GM19397 (cell line): ENCODE results near the gene EEF2KMT.

ENCODE experiments used
- ATAC-seq: cut with Tn5 transposase; IDR thresholded peaks from one replicate; pipeline ENCODE4 v1.9.1; 2021; ENCODE audit warnings: mild to moderate bottlenecking, moderate library complexity; ENCODE audit not compliant: unreplicated experiment

The EEF2KMT gene

DNA sequence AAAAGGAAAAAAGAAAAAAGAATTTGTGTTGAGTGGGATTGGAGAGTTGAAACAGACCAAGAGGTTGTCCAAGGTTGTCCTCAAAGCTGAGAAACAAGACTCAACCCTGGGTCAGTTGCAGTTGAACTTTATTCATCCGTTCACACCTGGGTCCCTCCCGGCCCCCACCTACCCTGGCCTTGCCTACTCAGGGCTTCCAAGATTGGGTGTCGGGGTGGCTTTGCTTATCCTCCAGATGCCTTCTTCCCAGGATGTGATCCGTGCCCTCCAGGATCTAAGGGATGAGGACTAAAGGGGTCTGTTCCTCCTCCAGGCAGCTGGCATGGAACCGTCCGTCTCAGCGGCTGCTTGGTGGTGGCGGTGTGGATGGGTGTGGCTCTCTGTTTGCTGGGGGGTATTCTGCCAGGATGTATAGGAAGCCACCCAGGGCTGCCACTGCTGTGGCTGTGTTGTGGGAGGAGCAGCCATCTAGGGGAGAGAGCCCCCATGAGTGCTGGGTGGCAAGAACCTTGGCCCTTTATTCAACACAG, 53.5 kb downstream of the EEF2KMT start:
- ATAC-seq, result no peak

DNA sequence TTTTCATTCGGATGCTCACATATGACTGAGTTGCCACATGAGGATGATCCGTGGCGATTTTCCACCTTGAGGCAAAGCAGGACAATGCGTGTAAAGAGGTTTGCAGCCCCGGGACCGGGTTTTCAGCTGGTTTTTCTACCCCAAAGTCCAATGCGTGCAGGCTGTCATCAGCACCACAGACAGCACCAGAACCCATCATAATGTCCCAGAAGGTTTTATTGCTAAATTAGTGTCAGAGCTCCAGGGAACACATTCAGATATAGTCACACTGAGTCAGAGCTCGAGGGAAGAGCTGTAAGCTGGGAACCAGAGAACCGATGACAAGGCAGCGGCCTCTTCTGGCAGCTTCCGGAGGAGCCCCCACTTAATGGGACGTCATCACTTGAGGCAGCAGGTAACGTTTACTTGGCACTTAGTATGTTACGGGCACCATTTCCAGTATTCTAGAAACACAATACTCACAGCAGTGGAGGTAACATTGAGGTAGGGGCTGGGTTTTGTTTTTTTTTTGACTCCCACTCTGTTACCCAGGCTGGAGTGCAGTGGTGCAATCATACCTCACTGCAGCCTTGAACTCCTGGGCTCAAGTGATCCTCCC, 54.9 kb downstream of the EEF2KMT start:
- no peak for ATAC-seq

DNA sequence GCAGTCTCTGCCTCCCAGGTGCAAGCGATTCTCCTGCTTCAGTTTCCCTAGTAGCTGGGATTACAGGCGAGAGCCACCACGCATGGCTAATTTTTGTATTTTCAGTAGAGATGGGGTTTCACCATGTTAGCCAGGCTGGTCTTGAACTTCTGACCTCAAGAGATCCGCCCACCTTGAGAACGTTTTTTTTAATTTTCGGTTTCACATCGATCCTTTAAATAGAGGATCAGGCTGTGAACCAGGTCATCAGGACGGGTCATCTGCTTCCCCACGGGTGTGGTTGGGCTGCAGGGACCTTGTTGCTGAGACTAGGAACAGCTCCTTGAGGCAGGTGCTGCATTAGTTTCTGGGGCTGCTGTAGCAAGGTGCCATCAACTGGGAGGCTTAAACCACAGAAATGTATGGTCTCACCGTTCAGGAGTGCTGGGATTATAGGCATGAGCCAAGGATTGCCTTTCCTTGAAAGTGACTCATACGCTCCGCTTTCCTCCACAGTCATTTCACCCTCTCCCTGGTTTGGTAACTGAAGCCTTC, 55.9 kb downstream of the EEF2KMT start:
- ATAC-seq, result no peak

DNA sequence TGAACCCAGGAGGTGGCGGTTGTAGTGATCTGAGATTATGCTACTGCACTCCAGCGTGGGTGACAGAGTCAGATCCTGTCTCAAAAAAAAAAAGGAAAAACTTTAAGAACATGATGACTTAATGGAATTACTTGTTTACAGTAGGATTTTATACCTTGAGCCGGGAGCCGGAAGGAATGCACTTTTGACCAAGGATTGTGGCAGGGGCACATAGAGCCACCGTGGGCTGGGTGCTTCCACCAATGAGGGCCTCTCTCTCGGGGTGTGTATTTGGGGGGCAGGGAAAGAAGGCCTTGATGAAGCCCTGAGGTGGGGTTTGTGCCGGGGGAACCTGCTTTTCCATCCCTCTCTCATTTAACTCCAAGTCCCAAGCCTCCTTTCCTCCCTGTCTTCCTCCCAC, 57.1 kb downstream of the EEF2KMT start:
- ATAC-seq, result no peak

DNA sequence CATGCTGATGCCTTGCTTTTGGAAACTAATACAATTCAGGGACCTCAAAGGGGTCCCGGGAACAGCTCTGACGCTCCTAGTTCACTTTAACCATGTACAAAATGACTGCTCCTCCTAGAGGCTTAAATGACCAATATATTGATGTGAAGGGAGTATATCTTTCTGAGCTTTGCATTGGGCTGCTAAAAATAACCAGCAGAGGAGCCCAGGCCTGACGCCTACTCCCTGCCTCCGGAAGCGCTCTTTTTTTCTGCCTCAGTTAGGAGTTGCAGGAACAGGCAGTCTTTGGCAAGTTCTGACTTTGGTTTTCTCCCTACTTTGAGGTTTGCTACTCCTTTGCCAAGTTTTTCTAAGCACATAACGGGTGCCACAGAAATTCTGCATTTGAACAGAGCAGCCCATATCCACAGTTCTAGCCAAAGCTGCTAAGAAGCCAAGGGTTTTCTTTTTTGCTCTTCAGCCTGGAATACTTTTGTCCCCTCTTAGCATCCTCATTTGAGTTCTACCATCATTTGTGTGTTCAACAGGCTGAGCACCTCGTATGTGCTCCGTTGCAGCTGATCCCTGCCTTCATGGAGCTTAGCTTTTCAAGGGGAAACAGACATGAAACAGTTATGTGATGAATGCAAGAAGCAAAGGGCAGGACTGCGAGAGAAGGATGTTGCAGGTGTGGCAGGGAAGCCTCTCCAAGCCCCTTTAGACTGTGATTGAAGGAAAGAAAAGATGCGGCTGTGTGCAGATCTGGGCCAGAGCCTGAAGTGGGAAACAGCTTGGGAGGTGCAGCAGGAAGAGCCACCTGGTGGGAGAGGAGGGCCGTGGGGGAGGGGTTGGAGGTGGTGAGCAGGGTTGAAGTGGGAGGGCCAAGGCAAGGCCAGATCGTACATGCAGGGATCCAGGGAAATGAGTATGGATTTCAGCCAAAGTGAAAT, 61.1 kb downstream of the EEF2KMT start:
- no peak for ATAC-seq

DNA sequence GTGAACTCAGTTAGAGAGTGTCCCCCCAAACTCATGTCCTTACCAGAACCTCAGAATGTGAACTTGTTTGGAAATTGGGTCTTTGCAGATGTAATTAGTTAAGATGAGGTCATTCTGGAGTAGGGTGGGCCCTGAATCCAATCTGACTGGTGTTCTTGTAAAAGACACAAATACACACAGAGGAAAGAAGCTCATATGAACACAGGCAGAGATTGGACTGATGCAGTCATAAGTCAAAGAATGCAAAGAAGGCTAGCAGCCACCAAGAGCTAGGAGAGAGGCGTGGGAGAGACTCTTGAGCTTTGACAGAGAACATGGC, 61.7 kb downstream of the EEF2KMT start:
- no peak for ATAC-seq
